ENCODE measurements around the gene TEX13B.

TEX13B gene

GRCh38 chrX:107982356-107982755 is at the start of gene TEX13B:
TSS of gene TEX13B (minus strand) at chrX:107982370. CDS start at chrX:107982127, 243 bp downstream.
- no peak for TF ChIP-seq CTCF (IDR thresholded peaks at IDR 0.05; ENCODE audit: borderline replicate concordance, insufficient read depth, low read depth, low read length)
- no peak within 1 kb of the TSS for H3K4me3 ChIP-seq (ENCODE audit: low read depth, low read length)

GRCh38 chrX:108029928-108030711 is 48.0 kb upstream of the TEX13B start:
- no peak for TF ChIP-seq CTCF (IDR thresholded peaks at IDR 0.05; ENCODE audit: borderline replicate concordance, insufficient read depth, low read depth, low read length)
- H3K4me3 ChIP-seq (ENCODE audit: low read depth, low read length): no peak overlapping the region

GRCh38 chrX:108028854-108029253 is 46.7 kb upstream of the TEX13B start:
- no peak for TF ChIP-seq CTCF (IDR thresholded peaks at IDR 0.05; ENCODE audit: borderline replicate concordance, insufficient read depth, low read depth, low read length)
- H3K4me3 ChIP-seq (ENCODE audit: low read depth, low read length): no peak overlapping the region

GRCh38 chrX:108025954-108026600 is 43.9 kb upstream of the TEX13B start:
- no peak overlapping the region for H3K4me3 ChIP-seq (ENCODE audit: low read depth, low read length)
- TF ChIP-seq CTCF (IDR thresholded peaks at IDR 0.05; ENCODE audit: borderline replicate concordance, insufficient read depth, low read depth, low read length): no peak

GRCh38 chrX:108025376-108025775 is 43.2 kb upstream of the TEX13B start:
- TF ChIP-seq CTCF (IDR thresholded peaks at IDR 0.05; ENCODE audit: borderline replicate concordance, insufficient read depth, low read depth, low read length): no peak
- no peak overlapping the region for H3K4me3 ChIP-seq (ENCODE audit: low read depth, low read length)

- no peak for TF ChIP-seq CTCF (IDR thresholded peaks at IDR 0.05; ENCODE audit: borderline replicate concordance, insufficient read depth, low read depth, low read length)
- no peak overlapping the region for H3K4me3 ChIP-seq (ENCODE audit: low read depth, low read length)
These were observed 40.4 kb upstream of the TEX13B start for GRCh38 chrX:108022491-108023089.

All from GM12875 (cell line).